ENCODE measurements around the gene RAVER1.
"Not testable (repeated sequence)": the region's sequence is repeated elsewhere in the genome, so short reads cannot be mapped to it uniquely, and the experiment has no call there.

RAVER1 gene

GRCh38 chr19:10361569-10362011, 28.3 kb upstream of the RAVER1 start:
- Mint-ChIP-seq H3K27ac (no peak overlapping the region), H3K9me3 (no peaks in the 10 kb centered on the region), H3K4me1 (ENCODE audit: low read depth) (no peaks in the 10 kb centered on the region), H3K36me3 (ENCODE audit: low read depth) (peaks cover 29% of the 10 kb centered on the region), H3K27me3 (no peaks in the 10 kb centered on the region), H3K4me3 (no peak overlapping the region)

GRCh38 chr19:10356431-10356830, 23.1 kb upstream of the RAVER1 start:
- peaks cover 38% of the 10 kb centered on the region for H3K36me3 Mint-ChIP-seq (ENCODE audit: low read depth)
- no peaks in the 10 kb centered on the region for H3K9me3 Mint-ChIP-seq
- H3K4me1 Mint-ChIP-seq (ENCODE audit: low read depth) = no peaks in the 10 kb centered on the region
- no peaks in the 10 kb centered on the region for H3K27me3 Mint-ChIP-seq
- H3K4me3 Mint-ChIP-seq = no peak overlapping the region
- H3K27ac Mint-ChIP-seq = no peak overlapping the region

- Mint-ChIP-seq H3K27me3 (no peaks in the 10 kb centered on the region), H3K36me3 (ENCODE audit: low read depth) (peaks cover 27% of the 10 kb centered on the region), H3K4me3 (no peak overlapping the region), H3K27ac (no peak overlapping the region), H3K4me1 (ENCODE audit: low read depth) (no peaks in the 10 kb centered on the region), H3K9me3 (no peaks in the 10 kb centered on the region)
Observed at GRCh38 chr19:10353793-10354391, 20.6 kb upstream of the RAVER1 start.

GRCh38 chr19:10352764-10353671, 19.7 kb upstream of the RAVER1 start:
- no peaks in the 10 kb centered on the region for H3K27me3 Mint-ChIP-seq
- no peak overlapping the region for H3K27ac Mint-ChIP-seq
- H3K36me3 Mint-ChIP-seq (ENCODE audit: low read depth) = peaks cover 27% of the 10 kb centered on the region

GRCh38 chr19:10346509-10346908, 13.2 kb upstream of the RAVER1 start:
- Mint-ChIP-seq H3K36me3 (ENCODE audit: low read depth) (peaks cover 3% of the 10 kb centered on the region), H3K9me3 (no peaks in the 10 kb centered on the region), H3K27ac (no peak overlapping the region), H3K4me1 (ENCODE audit: low read depth) (peaks cover 6% of the 10 kb centered on the region), H3K27me3 (no peaks in the 10 kb centered on the region), H3K4me3 (no peak overlapping the region)

More at GRCh38 chr19:10352764-10353671, 19.7 kb upstream of the RAVER1 start:
- no peak overlapping the region for H3K4me3 Mint-ChIP-seq
- no peaks in the 10 kb centered on the region for H3K4me1 Mint-ChIP-seq (ENCODE audit: low read depth)
- H3K9me3 Mint-ChIP-seq = no peaks in the 10 kb centered on the region

- no peaks in the 10 kb centered on the region for H3K27me3 Mint-ChIP-seq
- H3K27ac Mint-ChIP-seq = no peak overlapping the region
- no peaks in the 10 kb centered on the region for H3K9me3 Mint-ChIP-seq
- H3K4me1 Mint-ChIP-seq (ENCODE audit: low read depth) = peaks cover 17% of the 10 kb centered on the region
- H3K36me3 Mint-ChIP-seq (ENCODE audit: low read depth) = no peaks in the 10 kb centered on the region
- no peak overlapping the region for H3K4me3 Mint-ChIP-seq
Observed at GRCh38 chr19:10344780-10345179, 11.5 kb upstream of the RAVER1 start.

- Mint-ChIP-seq H3K36me3 (ENCODE audit: low read depth) (peaks cover under 1% of the 10 kb centered on the region), H3K4me1 (ENCODE audit: low read depth) (peaks cover 29% of the 10 kb centered on the region), H3K27me3 (no peaks in the 10 kb centered on the region), H3K4me3 (no peak overlapping the region), H3K27ac (no peak overlapping the region), H3K9me3 (no peaks in the 10 kb centered on the region)
Observed at GRCh38 chr19:10343495-10343894, 10.2 kb upstream of the RAVER1 start.

GRCh38 chr19:10339977-10340376, 6.6 kb upstream of the RAVER1 start:
- Mint-ChIP-seq H3K27ac (peak overlapping the region; percentile 88), H3K36me3 (ENCODE audit: low read depth) (peaks cover 9% of the 10 kb centered on the region), H3K9me3 (no peaks in the 10 kb centered on the region), H3K4me3 (peak overlapping the region; percentile 89), H3K27me3 (no peaks in the 10 kb centered on the region), H3K4me1 (ENCODE audit: low read depth) (peaks cover 38% of the 10 kb centered on the region)

- Mint-ChIP-seq H3K4me1 (ENCODE audit: low read depth) (peaks cover 42% of the 10 kb centered on the region), H3K36me3 (ENCODE audit: low read depth) (peaks cover 9% of the 10 kb centered on the region), H3K27ac (peak within 1 kb of the TSS; percentile 88), H3K27me3 (no peaks in the 10 kb centered on the region), H3K4me3 (peak within 1 kb of the TSS; percentile 89), H3K9me3 (no peaks in the 10 kb centered on the region)
Observed at GRCh38 chr19:10339380-10339960, 6.1 kb upstream of the RAVER1 start, which contains the start of gene ICAM3. Gene ICAM3, minus strand, starts transcription at chr19:10339624. Its CDS starts 10 bp downstream, at chr19:10339614.

- peak overlapping the region; percentile 89 for H3K4me3 Mint-ChIP-seq
- H3K9me3 Mint-ChIP-seq = no peaks in the 10 kb centered on the region
- no peaks in the 10 kb centered on the region for H3K27me3 Mint-ChIP-seq
- peaks cover 13% of the 10 kb centered on the region for H3K36me3 Mint-ChIP-seq (ENCODE audit: low read depth)
- peaks cover 48% of the 10 kb centered on the region for H3K4me1 Mint-ChIP-seq (ENCODE audit: low read depth)
- H3K27ac Mint-ChIP-seq = peak overlapping the region; percentile 88
Observed at GRCh38 chr19:10338940-10339339, 5.6 kb upstream of the RAVER1 start.

GRCh38 chr19:10336725-10337124, 3.4 kb upstream of the RAVER1 start:
- not testable (repeated sequence) for H3K9me3 Mint-ChIP-seq, H3K27me3 Mint-ChIP-seq, H3K4me3 Mint-ChIP-seq, H3K27ac Mint-ChIP-seq
- peaks cover 68% of the 10 kb centered on the region for H3K4me1 Mint-ChIP-seq (ENCODE audit: low read depth)
- H3K36me3 Mint-ChIP-seq (ENCODE audit: low read depth) = peaks cover 29% of the 10 kb centered on the region

GRCh38 chr19:10335352-10335985, 2.1 kb upstream of the RAVER1 start:
- Mint-ChIP-seq H3K27me3 (no peaks in the 10 kb centered on the region), H3K27ac (no peak overlapping the region), H3K4me1 (ENCODE audit: low read depth) (peaks cover 67% of the 10 kb centered on the region), H3K9me3 (no peaks in the 10 kb centered on the region), H3K36me3 (ENCODE audit: low read depth) (peaks cover 33% of the 10 kb centered on the region), H3K4me3 (no peak overlapping the region)

GRCh38 chr19:10334588-10335351, 1.4 kb upstream of the RAVER1 start:
- Mint-ChIP-seq H3K4me3 (no peak overlapping the region), H3K9me3 (no peaks in the 10 kb centered on the region), H3K4me1 (ENCODE audit: low read depth) (peaks cover 64% of the 10 kb centered on the region), H3K27me3 (no peaks in the 10 kb centered on the region), H3K27ac (no peak overlapping the region), H3K36me3 (ENCODE audit: low read depth) (peaks cover 40% of the 10 kb centered on the region)
